Activated T-helper 17 cell treated with anti-CD3 and anti-CD28 coated beads, Interleukin-2, amount 50 U/mL, for 72 hours (primary cell): ENCODE data around the gene GCSH. TPM values are rescaled to one million over a fixed set of nuclear protein-coding genes. Genes with fewer than 3 reads are reported as not detected.

Source experiments
- ATAC-seq: fragments of 150-1000 bp; cut with Tn5 transposase; replicated peaks from 2 replicates; pipeline ENCODE4 v1.10.0; 2021; ENCODE audit warnings: mild to moderate bottlenecking, moderate library complexity
- H3K27ac Mint-ChIP-seq: one replicate; pipeline ENCODE4 v1.8.0; 2022; ENCODE audit warnings: mixed read lengths
- H3K27me3 Mint-ChIP-seq: one replicate; pipeline ENCODE4 v1.8.0; 2022; ENCODE audit warnings: mixed read lengths
- H3K36me3 Mint-ChIP-seq: one replicate; pipeline ENCODE4 v1.8.0; 2022; ENCODE audit warnings: low read depth, mild to moderate bottlenecking, mixed read lengths
- H3K4me1 Mint-ChIP-seq: one replicate; pipeline ENCODE4 v1.8.0; 2022; ENCODE audit warnings: mixed read lengths
- H3K4me3 Mint-ChIP-seq: one replicate; pipeline ENCODE4 v1.8.0; 2022; ENCODE audit warnings: mild to moderate bottlenecking, mixed read lengths
- H3K9me3 Mint-ChIP-seq: one replicate; pipeline ENCODE4 v1.8.0; 2022; ENCODE audit warnings: mixed read lengths
- total RNA-seq, 2 donors: library from RNA; stranded (reverse); gene quantifications; one replicate each; pipeline ENCODE4 v1.2.3, GENCODE V29; 2022

Gene GCSH
- total RNA-seq, 2 donors from 2014 or later, result 10.1 to 25.6 TPM

DNA sequence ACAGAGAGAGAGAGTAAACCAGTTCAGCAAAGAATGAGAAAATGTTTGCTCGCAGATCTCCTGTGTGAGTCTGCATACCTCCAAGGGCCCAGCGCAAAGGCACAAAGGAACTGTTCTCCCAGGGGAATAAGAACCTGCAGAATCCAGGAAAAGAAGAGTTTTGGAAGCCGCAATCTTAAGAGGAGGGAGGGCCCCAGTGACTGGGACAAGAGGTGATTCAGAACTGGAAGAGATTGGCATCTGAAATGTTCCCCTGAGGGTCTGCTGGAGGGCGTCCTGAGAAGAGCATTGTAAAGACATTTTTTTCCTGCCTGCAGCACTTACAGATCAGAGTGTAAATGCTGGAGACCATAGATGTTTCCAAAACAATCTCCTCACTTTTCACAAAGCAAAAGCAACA, 54.5 kb downstream of the GCSH start:
- Mint-ChIP-seq H3K4me3 (no peak overlapping the region), H3K4me1 (peaks cover 14% of the 10 kb centered on the region), H3K27ac (no peak overlapping the region), H3K9me3 (no peaks in the 10 kb centered on the region), H3K36me3 (peaks cover 68% of the 10 kb centered on the region), H3K27me3 (no peaks in the 10 kb centered on the region)
- ATAC-seq, result no peak

- Mint-ChIP-seq H3K4me1 (peaks cover 15% of the 10 kb centered on the region), H3K27ac (no peak overlapping the region), H3K9me3 (no peaks in the 10 kb centered on the region), H3K36me3 (peaks cover 68% of the 10 kb centered on the region), H3K27me3 (no peaks in the 10 kb centered on the region), H3K4me3 (no peak overlapping the region)
- ATAC-seq, result no peak
These were observed 55.4 kb downstream of the GCSH start for GRCh38 chr16:81040842-81041241.

DNA sequence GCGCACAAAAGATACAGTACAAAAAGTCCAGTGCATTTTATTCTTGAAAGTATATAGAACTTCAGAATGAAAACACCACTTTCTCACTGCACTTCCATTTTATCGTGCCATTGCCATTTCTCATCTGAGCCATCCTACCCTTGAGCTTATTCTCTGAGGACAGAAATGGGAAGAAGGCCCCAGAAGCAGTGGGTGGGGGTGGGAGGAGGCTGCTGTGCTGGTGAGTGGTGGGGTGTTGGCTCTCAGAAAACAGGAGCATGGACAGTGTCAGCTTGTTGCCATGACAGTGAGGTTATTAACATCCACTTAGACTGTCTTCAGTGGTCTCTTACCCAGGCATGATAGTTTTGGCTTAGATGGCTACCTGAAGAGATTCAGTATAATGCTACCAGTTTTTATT, 56.1 kb downstream of the GCSH start:
- H3K36me3 Mint-ChIP-seq, result peaks cover 62% of the 10 kb centered on the region

GRCh38 chr16:81036751-81037350, 59.3 kb downstream of the GCSH start:
- ATAC-seq, result no peak
- Mint-ChIP-seq H3K4me3 (peak overlapping the region; percentile 82), H3K36me3 (peaks cover 29% of the 10 kb centered on the region), H3K4me1 (peaks cover 15% of the 10 kb centered on the region), H3K9me3 (no peaks in the 10 kb centered on the region), H3K27ac (peak overlapping the region; percentile 58), H3K27me3 (no peaks in the 10 kb centered on the region)

More for the DNA sequence above, 56.1 kb downstream of the GCSH start:
- Mint-ChIP-seq H3K27me3 (no peaks in the 10 kb centered on the region), H3K9me3 (no peaks in the 10 kb centered on the region), H3K4me1 (peaks cover 15% of the 10 kb centered on the region), H3K27ac (no peak overlapping the region), H3K4me3 (no peak overlapping the region)
- no peak for ATAC-seq

DNA sequence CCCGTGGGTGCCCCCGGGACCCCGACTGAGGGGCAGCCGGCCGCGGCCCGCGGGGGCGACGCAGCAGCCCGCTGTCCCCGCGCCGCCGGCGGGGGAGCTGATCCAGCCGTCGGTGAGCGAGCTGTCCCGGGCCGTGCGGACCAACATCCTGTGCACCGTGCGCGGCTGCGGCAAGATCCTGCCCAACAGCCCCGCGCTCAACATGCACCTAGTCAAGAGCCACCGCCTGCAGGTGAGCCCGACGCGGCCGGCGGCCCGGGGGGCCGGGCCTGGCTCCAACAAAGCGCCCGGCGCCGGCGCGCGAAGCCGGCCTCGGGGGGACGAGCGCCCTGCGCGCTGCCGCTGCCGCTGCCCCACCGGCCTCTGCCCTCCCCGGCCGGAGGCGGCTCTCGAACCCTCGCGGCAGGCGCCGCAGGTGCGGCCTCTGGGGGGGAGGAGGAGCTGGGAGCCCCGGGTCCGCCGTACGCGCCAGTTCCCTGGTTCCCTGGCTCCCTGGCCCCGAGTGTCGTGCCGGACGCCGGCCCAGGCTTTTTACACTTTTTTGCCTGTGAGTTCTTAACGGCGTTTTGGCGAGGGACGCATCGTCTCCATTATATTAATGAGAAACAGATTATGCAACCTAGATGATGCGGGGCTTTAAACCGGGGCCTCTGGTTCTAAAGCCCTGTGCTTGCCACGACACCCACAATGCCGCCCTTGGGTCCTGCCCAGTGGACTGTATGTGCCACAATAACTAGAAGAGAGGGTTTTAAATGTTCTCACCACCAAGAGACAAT, 60.0 kb downstream of the GCSH start:
- Mint-ChIP-seq H3K27me3 (no peaks in the 10 kb centered on the region), H3K27ac (peak overlapping the region; percentile 58), H3K9me3 (no peaks in the 10 kb centered on the region), H3K36me3 (peaks cover 29% of the 10 kb centered on the region), H3K4me3 (peak overlapping the region; percentile 82), H3K4me1 (peaks cover 15% of the 10 kb centered on the region)
- ATAC-seq, result peak; percentile 72

GRCh38 chr16:81035398-81035974, 60.7 kb downstream of the GCSH start, which contains the start of gene ATMIN:
Gene ATMIN, plus strand, starts transcription at chr16:81035842. Its CDS starts 29 bp downstream, at chr16:81035871.
- H3K36me3 Mint-ChIP-seq, result peaks cover 23% of the 10 kb centered on the region
- H3K4me3 Mint-ChIP-seq, result peak within 1 kb of the TSS; percentile 82
- peak within 1 kb of the TSS; percentile 58 for H3K27ac Mint-ChIP-seq
- ATAC-seq, result peak; percentile 97
- H3K4me1 Mint-ChIP-seq, result peaks cover 15% of the 10 kb centered on the region
- no peaks in the 10 kb centered on the region for H3K9me3 Mint-ChIP-seq
- H3K27me3 Mint-ChIP-seq, result no peaks in the 10 kb centered on the region

Other genes with a start within 250 kb of the GCSH start
- gene CMC2, start 89.5 kb downstream of the GCSH start, total RNA-seq, result 100 to 1,000 TPM in 1 of 2 donors, 10 to 100 TPM in 1; 78.8 to 138 TPM
- gene CENPN, start 89.2 kb downstream of the GCSH start, total RNA-seq, result 10 to 100 TPM; 34.1 to 51.0 TPM
- 10 to 100 TPM; 14.3 to 20.6 TPM for gene ATMIN, start 60.6 kb downstream of the GCSH start, total RNA-seq
- gene C16orf46, start 19.2 kb downstream of the GCSH start, total RNA-seq, result under 1 TPM in 1 of 2 donors, not detected in 1; 0.54 TPM
- gene BCO1, start 142.3 kb upstream of the GCSH start, total RNA-seq, result not detected
- gene GAN, start 218.6 kb upstream of the GCSH start, total RNA-seq, result 10 to 100 TPM; 12.6 to 23.5 TPM